ENCODE measurements around the gene LRRTM1.

The LRRTM1 gene

DNA sequence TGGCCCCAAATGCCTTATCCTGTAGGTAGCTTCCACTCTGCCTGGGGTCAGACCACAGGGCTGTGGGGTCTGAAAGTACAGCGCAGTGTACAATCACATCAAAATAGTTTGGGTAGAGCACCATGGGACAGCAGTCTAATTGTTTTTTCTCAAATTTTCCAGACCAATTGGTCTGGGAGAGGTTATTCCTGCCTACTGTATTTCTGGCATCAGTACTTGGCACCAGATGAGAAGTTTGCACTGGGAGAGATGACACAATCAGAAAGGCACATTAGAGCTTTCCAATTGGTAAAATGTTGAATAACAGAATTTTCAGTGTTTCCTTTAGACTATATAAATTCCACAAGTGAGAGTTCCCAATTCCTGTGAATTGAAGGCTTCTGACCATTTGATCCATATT lies 30.9 kb upstream of the LRRTM1 start:
- Histone ChIP-seq H3K27me3 (ENCODE audit: insufficient read depth, poor library complexity, severe bottlenecking) (no peaks in the 10 kb centered on the region), H3K27ac (replicated peaks) (no peak overlapping the region), H3K4me3 (replicated peaks; ENCODE audit: insufficient read depth, low read length) (no peak overlapping the region)
- DNase-seq (ENCODE audit: low read depth in 1 of 2, low spot score in 1 of 2): no peak
- TF ChIP-seq GABPA (IDR thresholded peaks at IDR 0.05; ENCODE audit: low read depth) (no peak), SPI1 (IDR thresholded peaks at IDR 0.05; ENCODE audit: borderline replicate concordance, low read depth) (no peak), REST (IDR thresholded peaks at IDR 0.05; ENCODE audit: insufficient replicate concordance, low read depth) (no peak), CTCF (IDR thresholded peaks at IDR 0.05; ENCODE audit: insufficient read depth, low read length) (no peak), POLR2AphosphoS5 (IDR thresholded peaks at IDR 0.05; ENCODE audit: low read depth) (no peak)

DNA sequence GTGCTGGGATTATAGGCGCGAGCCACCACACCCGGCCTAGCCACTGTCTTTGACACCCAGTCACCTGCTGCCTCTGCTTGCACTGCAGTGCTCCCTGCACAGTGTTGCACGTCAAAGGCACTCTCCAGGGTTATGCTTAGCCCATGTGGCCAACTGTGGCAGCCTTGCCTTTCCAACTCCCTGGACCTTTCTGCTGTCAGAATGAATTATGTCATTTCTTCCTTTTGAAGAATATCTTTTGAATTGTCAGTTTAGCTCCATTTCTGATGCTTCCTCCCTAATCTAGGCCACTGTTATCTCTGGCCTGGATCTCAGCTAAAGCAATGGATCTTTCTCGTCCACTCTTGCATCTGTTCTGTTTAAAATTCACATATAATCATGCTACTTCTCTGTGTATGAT lies 29.3 kb upstream of the LRRTM1 start:
- no peak for DNase-seq (ENCODE audit: low read depth in 1 of 2, low spot score in 1 of 2)
- Histone ChIP-seq H3K4me3 (replicated peaks; ENCODE audit: insufficient read depth, low read length) (no peak overlapping the region), H3K27ac (replicated peaks) (no peak overlapping the region), H3K27me3 (ENCODE audit: insufficient read depth, poor library complexity, severe bottlenecking) (no peaks in the 10 kb centered on the region)
- TF ChIP-seq SPI1 (IDR thresholded peaks at IDR 0.05; ENCODE audit: borderline replicate concordance, low read depth): no peak
- TF ChIP-seq GABPA (IDR thresholded peaks at IDR 0.05; ENCODE audit: low read depth): no peak
- no peak for TF ChIP-seq CTCF (IDR thresholded peaks at IDR 0.05; ENCODE audit: insufficient read depth, low read length)
- TF ChIP-seq REST (IDR thresholded peaks at IDR 0.05; ENCODE audit: insufficient replicate concordance, low read depth): no peak
- no peak for TF ChIP-seq POLR2AphosphoS5 (IDR thresholded peaks at IDR 0.05; ENCODE audit: low read depth)

DNA sequence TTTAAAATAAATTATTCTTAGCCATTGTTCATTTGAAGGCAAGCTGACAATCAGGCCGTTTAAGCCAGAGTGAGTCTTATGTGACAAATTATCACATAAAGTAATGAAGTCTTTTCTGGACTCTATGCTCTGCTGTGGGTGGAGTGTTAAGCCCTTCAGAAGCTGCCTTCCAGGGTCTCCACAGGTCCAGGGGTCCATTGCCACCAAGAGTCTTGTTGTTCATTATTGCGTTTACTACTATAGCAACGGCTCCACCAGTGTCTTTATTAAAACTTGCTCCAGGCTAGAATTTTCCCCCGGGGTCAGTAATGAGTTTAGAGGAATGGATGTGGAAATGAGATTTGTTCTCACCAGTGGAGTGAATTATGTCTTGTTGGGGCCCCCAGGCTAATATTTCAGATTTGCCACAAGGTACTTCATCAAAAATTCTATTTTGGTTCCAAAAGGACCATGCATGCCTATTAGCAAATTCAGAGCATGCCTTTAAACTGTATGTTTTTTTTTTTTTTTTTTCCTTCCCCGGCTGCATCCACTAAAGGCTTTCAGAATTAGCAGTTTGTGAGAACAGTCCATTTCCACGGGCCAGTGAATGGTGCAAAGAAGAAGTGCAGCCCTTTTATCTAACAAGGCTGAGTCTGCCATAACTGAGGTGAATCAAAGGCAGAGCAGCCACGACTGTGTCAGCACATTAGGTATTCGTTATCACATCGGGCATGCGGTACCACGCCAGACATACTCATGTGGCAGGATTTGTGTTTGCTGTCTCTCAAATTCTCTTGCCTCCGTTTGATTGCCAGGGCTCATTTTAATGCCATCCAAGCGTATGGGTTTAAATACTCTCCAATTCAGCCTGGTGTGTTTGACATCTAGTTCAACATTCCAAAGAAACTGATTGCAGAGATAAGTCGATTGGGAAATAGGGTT lies 26.2 kb upstream of the LRRTM1 start:
- no peak for DNase-seq (ENCODE audit: low read depth in 1 of 2, low spot score in 1 of 2)
- H3K27me3 ChIP-seq (ENCODE audit: insufficient read depth, poor library complexity, severe bottlenecking): no peaks in the 10 kb centered on the region
- TF ChIP-seq CTCF (IDR thresholded peaks at IDR 0.05; ENCODE audit: insufficient read depth, low read length): no peak
- TF ChIP-seq POLR2AphosphoS5 (IDR thresholded peaks at IDR 0.05; ENCODE audit: low read depth): no peak
- no peak for TF ChIP-seq REST (IDR thresholded peaks at IDR 0.05; ENCODE audit: insufficient replicate concordance, low read depth)
- TF ChIP-seq GABPA (IDR thresholded peaks at IDR 0.05; ENCODE audit: low read depth): no peak
- no peak for TF ChIP-seq SPI1 (IDR thresholded peaks at IDR 0.05; ENCODE audit: borderline replicate concordance, low read depth)
- H3K4me3 ChIP-seq (replicated peaks; ENCODE audit: insufficient read depth, low read length): no peak overlapping the region
- H3K27ac ChIP-seq (replicated peaks): no peak overlapping the region
